Thoracic aorta (tissue), 2 donors: ENCODE results near the gene NF2. TPM values are rescaled to one million over a fixed set of nuclear protein-coding genes. Genes with fewer than 3 reads are reported as not detected.

Experiments
- ATAC-seq: fragments of 150-250 bp; one replicate; pipeline ENCODE4 v1.8.0; 2017; ENCODE audit warnings: low read depth; ENCODE audit not compliant: insufficient number of reproducible peaks, low FRiP score
- DNase-seq: peaks from one replicate; pipeline ENCODE4 v3.0.0-alpha.2; 2020; ENCODE audit warnings: low spot score
- H3K27ac ChIP-seq, 2 donors: fragments of 200-600 bp; sonication (generic); 1 replicate in 1 of 2; 2 replicates in 1 of 2; pipeline ENCODE4 v1.5.1; 2016; ENCODE audit warnings: mild to moderate bottlenecking in 2 of 2, moderate library complexity in 2 of 2
- H3K27me3 ChIP-seq: fragments of 200-600 bp; sonication (generic); replicated peaks from 2 replicates; pipeline ENCODE4 v1.6.0; 2016; ENCODE audit warnings: mild to moderate bottlenecking; ENCODE audit not compliant: insufficient read depth
- H3K36me3 ChIP-seq: fragments of 200-600 bp; sonication (generic); one replicate; pipeline ENCODE4 v1.5.1; 2016
- H3K4me1 ChIP-seq, 2 donors: fragments of 200-600 bp; sonication (generic); 1 replicate in 1 of 2; 2 replicates in 1 of 2; pipeline versions ENCODE4 v1.5.1 to v1.6.0; 2016; ENCODE audit warnings: low read depth in 2 of 2, mild to moderate bottlenecking in 1 of 2; ENCODE audit not compliant: control insufficient read depth in 1 of 2
- H3K4me3 ChIP-seq: fragments of 200-600 bp; sonication (generic); 2 replicates; pipeline ENCODE4 v1.5.1; 2016; ENCODE audit warnings: mild to moderate bottlenecking
- H3K9me3 ChIP-seq: fragments of 200-600 bp; sonication (generic); 2 replicates; pipeline ENCODE4 v1.5.1; 2016
- CTCF ChIP-seq: fragments of 200-600 bp; sonication (generic); IDR thresholded peaks from one replicate; pipeline ENCODE4 v1.5.1; 2019; ENCODE audit warnings: antibody characterized with exemption
- total RNA-seq, 2 donors: library from RNA; depleted of rRNA; stranded (reverse); fragments of >200 nt; gene quantifications; one replicate each; pipeline versions ENCODE4 v1.1.0 to v1.2.3, GENCODE V29; 2016

NF2 gene
- total RNA-seq, 2 donors from 2014 or later = 37.1 to 41.2 TPM

- Histone ChIP-seq H3K4me3 (no peak overlapping the region), H3K27me3 (no peaks in the 10 kb centered on the region), H3K27ac (no peak overlapping the region), H3K4me1 (no peaks in the 10 kb centered on the region), H3K36me3 (peaks cover 12% of the 10 kb centered on the region), H3K9me3 (no peaks in the 10 kb centered on the region)
- ATAC-seq (no peak), DNase-seq (no peak)
- no peak for TF ChIP-seq CTCF
Measured at GRCh38 chr22:29732883-29733282, 129.4 kb downstream of the NF2 start.

GRCh38 chr22:29733362-29734201, 130.1 kb downstream of the NF2 start:
- H3K36me3 ChIP-seq = peaks cover 12% of the 10 kb centered on the region
- ATAC-seq (no peak), DNase-seq (no peak)
- H3K4me3 ChIP-seq = no peak overlapping the region
- no peak overlapping the region for H3K27ac ChIP-seq
- no peaks in the 10 kb centered on the region for H3K9me3 ChIP-seq
- no peaks in the 10 kb centered on the region for H3K27me3 ChIP-seq
- no peaks in the 10 kb centered on the region for H3K4me1 ChIP-seq
- no peak for TF ChIP-seq CTCF

GRCh38 chr22:29734406-29734805, 131.0 kb downstream of the NF2 start:
- peaks cover 12% of the 10 kb centered on the region for H3K36me3 ChIP-seq
- ATAC-seq (no peak), DNase-seq (no peak)
- H3K9me3 ChIP-seq = no peaks in the 10 kb centered on the region
- no peaks in the 10 kb centered on the region for H3K4me1 ChIP-seq
- H3K4me3 ChIP-seq = no peak overlapping the region
- TF ChIP-seq CTCF = no peak
- H3K27ac ChIP-seq = no peak overlapping the region
- no peaks in the 10 kb centered on the region for H3K27me3 ChIP-seq

- Histone ChIP-seq H3K27me3 (no peaks in the 10 kb centered on the region), H3K4me1 (no peaks in the 10 kb centered on the region), H3K4me3 (no peak overlapping the region), H3K9me3 (no peaks in the 10 kb centered on the region), H3K27ac (no peak overlapping the region), H3K36me3 (peaks cover 12% of the 10 kb centered on the region)
- ATAC-seq (no peak), DNase-seq (no peak)
- TF ChIP-seq CTCF = no peak
Measured at GRCh38 chr22:29734838-29735237, 131.4 kb downstream of the NF2 start.

- no peak overlapping the region for H3K27ac ChIP-seq
- H3K36me3 ChIP-seq = peaks cover 12% of the 10 kb centered on the region
- H3K4me1 ChIP-seq = no peaks in the 10 kb centered on the region
- no peaks in the 10 kb centered on the region for H3K27me3 ChIP-seq
- no peak overlapping the region for H3K4me3 ChIP-seq
- no peaks in the 10 kb centered on the region for H3K9me3 ChIP-seq
- no peak for TF ChIP-seq CTCF
- DNase-seq (no peak), ATAC-seq (no peak)
Measured at GRCh38 chr22:29735416-29735815, 132.0 kb downstream of the NF2 start.
